H1 (cell line): Measurements from ENCODE around the gene ARHGAP25. TPM values are rescaled to one million over a fixed set of nuclear protein-coding genes. Genes with fewer than 3 reads are reported as not detected.

Source experiments
- CTCF ChIA-PET: fragments of 300-600 bp; sonication (Branson Sonifier 250); formaldehyde crosslinking; loops from one replicate; lab custom pipeline; 2021; ENCODE audit not compliant: partially characterized antibody; lab: Charles Lee
- POLR2A ChIA-PET: fragments of 300-600 bp; sonication (Branson Sonifier 250); formaldehyde crosslinking; loops from one replicate; lab custom pipeline; 2021; ENCODE audit warnings: inconsistent platforms; ENCODE audit not compliant: partially characterized antibody; lab: Charles Lee
- DNase-seq, 2 experiments: peaks; one replicate each; pipeline versions ENCODE4 v3.0.0 to v3.0.0-alpha.2; 2010 to 2022; ENCODE audit warnings: low spot score in 2 of 2, low read depth in 1 of 2, mixed read lengths in 1 of 2
- FAIRE-seq: peaks from 2 replicates; lab custom pipeline; 2011; peaks lifted over from hg19 to GRCh38; lab: Jason Lieb, UNC
- H2AFZ ChIP-seq: 2 replicates; pipeline ENCODE4 v1.8.1; 2012; ENCODE audit warnings: low read length, inconsistent platforms
- H2AK5ac ChIP-seq: 2 replicates; pipeline ENCODE4 v1.6.1; 2013; ENCODE audit warnings: low read depth, low read length
- H2BK120ac ChIP-seq: replicated peaks from 2 replicates; pipeline ENCODE3; 2013; ENCODE audit warnings: low read depth, low read length, inconsistent platforms
- H2BK12ac ChIP-seq: 2 replicates; pipeline ENCODE4 v1.6.1; 2013; ENCODE audit warnings: low read depth, low read length
- H2BK15ac ChIP-seq: 2 replicates; pipeline ENCODE4 v1.6.1; 2013; ENCODE audit warnings: low read length
- H2BK20ac ChIP-seq: 2 replicates; pipeline ENCODE4 v1.6.1; 2013; ENCODE audit warnings: low read length
- H2BK5ac ChIP-seq: 2 replicates; pipeline ENCODE4 v1.6.1; 2013; ENCODE audit warnings: low read depth, low read length
- H3K14ac ChIP-seq: 2 replicates; pipeline ENCODE4 v1.6.1; 2013; ENCODE audit warnings: inconsistent platforms; ENCODE audit not compliant: insufficient read length
- H3K18ac ChIP-seq: 2 replicates; pipeline ENCODE4 v1.6.1; 2013; ENCODE audit warnings: low read length; ENCODE audit errors: extremely low read depth
- H3K23ac ChIP-seq: 2 replicates; pipeline ENCODE4 v1.6.1; 2013; ENCODE audit warnings: inconsistent platforms; ENCODE audit not compliant: insufficient read length
- H3K23me2 ChIP-seq: 2 replicates; pipeline ENCODE4 v1.6.1; 2013; ENCODE audit warnings: low read depth, low read length
- H3K27ac ChIP-seq: 2 replicates; pipeline ENCODE4 v1.6.1; 2011; ENCODE audit warnings: low read depth, low read length, inconsistent platforms
- H3K27me3 ChIP-seq, 4 experiments: replicated peaks in 1 of 4; 1 replicate in 1 of 4; 2 replicates in 3 of 4; pipeline versions ENCODE4 v1.6.1 to v1.8.1; 2011 to 2013; ENCODE audit warnings: low read length in 3 of 4, mild to moderate bottlenecking in 3 of 4, inconsistent platforms in 2 of 4, mixed read lengths in 2 of 4, moderate library complexity in 1 of 4; ENCODE audit not compliant: control insufficient read depth in 3 of 4, insufficient read depth in 3 of 4; ENCODE audit errors: extremely low read depth in 1 of 4
- H3K36me3 ChIP-seq, 4 experiments: 2 replicates each; pipeline versions ENCODE4 v1.6.1 to v1.8.1; 2011 to 2013; ENCODE audit warnings: mild to moderate bottlenecking in 4 of 4, low read length in 3 of 4, moderate library complexity in 2 of 4, control low read depth in 1 of 4, inconsistent platforms in 1 of 4; ENCODE audit not compliant: insufficient read depth in 4 of 4, control insufficient read depth in 2 of 4
- H3K4ac ChIP-seq: replicated peaks from 2 replicates; pipeline ENCODE3; 2013; ENCODE audit warnings: low read length, low read depth, mixed read lengths, inconsistent platforms; ENCODE audit not compliant: insufficient read length
- H3K4me1 ChIP-seq, 4 experiments: replicated peaks in 1 of 4; 1 replicate in 1 of 4; 2 replicates in 3 of 4; pipeline versions ENCODE4 v1.6.1 to v1.8.1; 2011 to 2013; ENCODE audit warnings: low read length in 3 of 4, inconsistent platforms in 2 of 4, mixed read lengths in 1 of 4; ENCODE audit not compliant: insufficient read depth in 4 of 4, control insufficient read depth in 3 of 4
- H3K4me2 ChIP-seq, 2 experiments: 2 replicates each; pipeline versions ENCODE4 v1.6.1 to v1.8.1; 2011 to 2013; ENCODE audit warnings: low read depth in 2 of 2, low read length in 2 of 2, control low read depth in 1 of 2, inconsistent platforms in 1 of 2, mild to moderate bottlenecking in 1 of 2; ENCODE audit not compliant: insufficient read depth in 1 of 2
- H3K4me3 ChIP-seq, 4 experiments: fragments of 200-600, 300-600 bp in 1 of 4; sonication (generic), shearing (Covaris generic), sonication (Bioruptor Twin) in 1 of 4; 2 replicates each; pipeline versions ENCODE4 v1.5.1 to v1.8.1; 2011 to 2016; ENCODE audit warnings: low read length in 4 of 4, low read depth in 3 of 4, control low read depth in 2 of 4, inconsistent platforms in 2 of 4, mild to moderate bottlenecking in 2 of 4, mixed read lengths in 1 of 4, moderate library complexity in 1 of 4; ENCODE audit not compliant: insufficient read depth in 2 of 4; ENCODE audit errors: extremely low read depth in 1 of 4
- H3K56ac ChIP-seq: replicated peaks from 2 replicates; pipeline ENCODE3; 2013; ENCODE audit warnings: low read depth, mild to moderate bottlenecking, mixed read lengths, low read length, inconsistent platforms; ENCODE audit not compliant: insufficient read length
- H3K79me1 ChIP-seq: 2 replicates; pipeline ENCODE4 v1.6.1; 2013; ENCODE audit warnings: low read depth, low read length, control low read depth
- H3K79me2 ChIP-seq, 2 experiments: 2 replicates each; pipeline versions ENCODE4 v1.6.1 to v1.8.1; 2012 to 2013; ENCODE audit warnings: low read length in 2 of 2, mild to moderate bottlenecking in 2 of 2, inconsistent platforms in 1 of 2; ENCODE audit not compliant: insufficient read depth in 2 of 2, control insufficient read depth in 1 of 2
- H3K9ac ChIP-seq, 4 experiments: replicated peaks in 1 of 4; 1 replicate in 1 of 4; 2 replicates in 3 of 4; pipeline versions ENCODE4 v1.6.1 to v1.8.1; 2011 to 2013; ENCODE audit warnings: low read depth in 3 of 4, low read length in 3 of 4, control low read depth in 2 of 4, mild to moderate bottlenecking in 2 of 4, moderate library complexity in 2 of 4, inconsistent platforms in 1 of 4; ENCODE audit errors: extremely low read depth in 1 of 4
- H3K9me3 ChIP-seq, 2 experiments: 2 replicates each; pipeline versions ENCODE4 v1.6.1 to v1.8.1; 2012 to 2013; ENCODE audit warnings: mild to moderate bottlenecking in 2 of 2, moderate library complexity in 2 of 2, control low read depth in 1 of 2, inconsistent platforms in 1 of 2, low read depth in 1 of 2, low read length in 1 of 2, mixed read lengths in 1 of 2; ENCODE audit not compliant: insufficient read depth in 2 of 2
- H4K20me1 ChIP-seq, 2 experiments: replicated peaks in 1 of 2; 2 replicates each; pipeline versions ENCODE3 to v1.8.1; 2011 to 2013; ENCODE audit warnings: inconsistent platforms in 2 of 2, low read length in 2 of 2, mild to moderate bottlenecking in 1 of 2; ENCODE audit not compliant: insufficient read depth in 2 of 2, control insufficient read depth in 1 of 2
- H4K5ac ChIP-seq: 2 replicates; pipeline ENCODE4 v1.6.1; 2013; ENCODE audit warnings: low read length, low read depth, mixed read lengths, inconsistent platforms; ENCODE audit not compliant: insufficient read length
- H4K8ac ChIP-seq: 2 replicates; pipeline ENCODE4 v1.8.0; 2013; ENCODE audit warnings: mild to moderate bottlenecking, moderate library complexity, low read length, inconsistent platforms; ENCODE audit not compliant: insufficient read depth; ENCODE audit errors: extremely low read depth
- H4K91ac ChIP-seq: replicated peaks from 2 replicates; pipeline ENCODE3; 2013; ENCODE audit warnings: low read length, mixed read lengths, inconsistent platforms; ENCODE audit not compliant: insufficient read length
- WGBS, 2 experiments: shearing (Covaris generic) in 1 of 2; methylation state at CpG; one replicate each; pipeline versions ENCODE4 v1.1.6 to v1.1.7; 2013 to 2015; ENCODE audit warnings: low lambda C conversion rate in 2 of 2, mixed read lengths in 2 of 2, inconsistent platforms in 1 of 2, low coverage in 1 of 2, missing lambda C conversion rate in 1 of 2; ENCODE audit not compliant: insufficient replicate concordance in 2 of 2, insufficient coverage in 1 of 2, insufficient read length in 1 of 2; ENCODE audit errors: extremely low coverage in 1 of 2, missing lambda C conversion rate in 1 of 2; 5-methylcytosine and 5-hydroxymethylcytosine counted together
- polyA plus RNA-seq, 7 experiments: library from polyadenylated mRNA; depleted of rRNA in 3 of 7; stranded (reverse) in 5 of 7; unstranded in 2 of 7; fragments of >200 nt in 5 of 7; fragments of 200-250 nt in 2 of 7; gene quantifications; 1 replicate in 5 of 7; 2 replicates in 1 of 7; 4 replicates in 1 of 7; pipeline versions ENCODE4 v1.2.1 to v1.2.3, GENCODE V29; 2011 to 2013; ENCODE audit warnings: missing spikeins in 2 of 7, mixed read lengths in 2 of 7
- total RNA-seq: library from RNA; stranded (reverse); fragmentation: NEBNext Ultra II Directional; extraction: Animal tissue kit (Norgen Biotek cat#: 25700); gene quantifications from 2 replicates; pipeline ENCODE4 v1.2.1, GENCODE V29; 2021

ARHGAP25 gene
- total and polyA plus RNA-seq, 2 of the 8 experiments (the other 6 are each of a cell fraction or from before 2014, with no cell fraction given): 1.00 to 1.2 TPM

DNA sequence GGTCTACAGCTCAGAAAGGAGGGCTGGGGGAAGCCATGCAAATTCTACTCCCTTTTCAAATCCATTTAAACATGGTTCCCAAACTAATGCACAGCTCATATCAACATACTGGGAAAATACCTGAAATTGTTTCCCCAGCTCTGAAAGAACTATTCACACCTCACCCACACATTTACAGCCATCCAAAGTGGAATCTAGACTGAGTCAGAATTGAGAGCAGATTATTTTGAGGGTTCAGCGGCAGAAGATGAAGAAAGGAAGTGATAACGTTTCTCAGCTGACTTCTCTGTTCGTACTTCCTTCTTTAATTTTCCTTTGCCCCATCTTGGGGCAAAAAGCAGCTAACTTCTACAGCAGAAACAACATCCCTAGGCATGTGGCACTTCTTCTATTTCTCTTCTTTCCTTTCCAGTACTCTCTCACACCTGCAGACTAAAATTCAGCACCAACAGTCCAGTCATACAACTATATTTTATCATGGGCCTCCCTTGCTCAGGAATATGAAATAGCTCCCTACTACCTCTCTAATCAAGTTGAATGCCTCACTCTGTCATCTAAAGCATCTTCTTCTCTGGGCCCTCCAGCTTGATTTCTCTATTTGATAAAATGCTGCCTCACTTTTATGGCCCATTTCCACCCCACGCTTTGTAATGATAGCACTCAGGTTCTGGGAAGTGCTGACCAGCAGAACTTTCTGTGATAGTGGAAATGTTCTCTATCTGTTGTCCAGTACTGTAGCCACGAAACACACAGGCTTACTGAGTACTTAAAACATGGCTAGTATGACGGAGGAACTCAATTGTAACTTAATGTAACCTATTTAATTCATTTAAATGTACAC lies 35.9 kb downstream of the ARHGAP25 start:
- no peaks in the 10 kb centered on the region for H3K79me1 ChIP-seq
- 0 out of 2 replicates have a peak overlapping the region, but pooled peaks have one; percentile 19 for H2BK20ac ChIP-seq
- H2BK15ac ChIP-seq: no peak overlapping the region
- ChIA-PET CTCF (interaction anchor here (0.8 to 2.2 kb wide), 7 partner anchors 9 to 141 kb away, joined by 3 to 10 read pairs (median 4); no protein-coding TSS in a partner anchor), POLR2A (no interaction called here)
- no peak overlapping the region for H2BK5ac ChIP-seq
- no peaks in the 10 kb centered on the region for H3K36me3 ChIP-seq
- no peak overlapping the region for H2AK5ac ChIP-seq
- H3K56ac ChIP-seq: no peak overlapping the region
- DNase-seq (no peak), FAIRE-seq (no peak)
- no peak overlapping the region for H4K5ac ChIP-seq
- no peak overlapping the region for H3K18ac ChIP-seq
- peak overlapping the region; percentile 4; the same call in 1 of the 2 replicates for H2BK12ac ChIP-seq
- 89% methylated on average over 6 of the region's 6 CpGs; no CpG with 5 or more reads in 1 of the 2 experiments for WGBS, 2 experiments
- no peak overlapping the region for H2AFZ ChIP-seq
- H2BK120ac ChIP-seq: no peak overlapping the region
- H3K27me3 ChIP-seq: no peaks in the 10 kb centered on the region
- H3K14ac ChIP-seq: no peak overlapping the region
- H3K9me3 ChIP-seq: no peaks in the 10 kb centered on the region
- no peaks in the 10 kb centered on the region for H3K23me2 ChIP-seq
- no peaks in the 10 kb centered on the region for H3K79me2 ChIP-seq
- peaks cover 0 to 4% (median under 1%) of the 10 kb centered on the region in 4 experiments; a peak in 1 of 7 replicates for H3K4me1 ChIP-seq
- H4K91ac ChIP-seq: no peak overlapping the region
- H3K23ac ChIP-seq: no peak overlapping the region
- no peak overlapping the region for H4K8ac ChIP-seq
- H3K27ac ChIP-seq: no peak overlapping the region
- no peaks in the 10 kb centered on the region for H4K20me1 ChIP-seq
- no peak overlapping the region for H3K4ac ChIP-seq
- no peak overlapping the region for H3K9ac ChIP-seq
- H3K4me2 ChIP-seq: no peak overlapping the region
- no peak overlapping the region for H3K4me3 ChIP-seq
